ENCODE data around the gene C22orf31.
"Not testable (repeated sequence)": the region's sequence is repeated elsewhere in the genome, so short reads cannot be mapped to it uniquely, and the experiment has no call there.

The C22orf31 gene

GRCh38 chr22:29055192-29055830, 6.3 kb downstream of the C22orf31 start:
- DNase-seq, result no peak

- DNase-seq, result no peak
Observed at GRCh38 chr22:29054251-29054767, 7.3 kb downstream of the C22orf31 start.

GRCh38 chr22:29053048-29053702, 8.5 kb downstream of the C22orf31 start:
- no peak for DNase-seq

- DNase-seq, result no peak
Observed at GRCh38 chr22:29050457-29050856, 11.2 kb downstream of the C22orf31 start.

- no peak for DNase-seq
Observed at GRCh38 chr22:29049655-29050263, 11.9 kb downstream of the C22orf31 start.

- DNase-seq, result no peak
Observed at GRCh38 chr22:29048822-29049654, 12.6 kb downstream of the C22orf31 start.

- DNase-seq, result peak; percentile 57
Observed at GRCh38 chr22:29044657-29045176, 16.9 kb downstream of the C22orf31 start.

GRCh38 chr22:29043906-29044575, 17.6 kb downstream of the C22orf31 start:
- peak; percentile 57 for DNase-seq

- peak; percentile 41 for DNase-seq
Observed at GRCh38 chr22:29041408-29041807, 20.2 kb downstream of the C22orf31 start.

GRCh38 chr22:29040385-29041275, 21.0 kb downstream of the C22orf31 start:
- peak; percentile 88 for DNase-seq

GRCh38 chr22:29039684-29040083, 21.9 kb downstream of the C22orf31 start:
- DNase-seq, result not testable (repeated sequence)

- no peak for DNase-seq
Observed at GRCh38 chr22:29039148-29039547, 22.5 kb downstream of the C22orf31 start.

- no peak for DNase-seq
Observed at GRCh38 chr22:29037340-29037932, 24.2 kb downstream of the C22orf31 start.

GRCh38 chr22:29032584-29032983, 29.0 kb downstream of the C22orf31 start:
- peak; percentile 7 for DNase-seq

GRCh38 chr22:29032014-29032475, 29.6 kb downstream of the C22orf31 start:
- DNase-seq, result peak; percentile 14

- peak; percentile 95 for DNase-seq
Observed at GRCh38 chr22:29031227-29032011, 30.2 kb downstream of the C22orf31 start.

- DNase-seq, result peak; percentile 70
Observed at GRCh38 chr22:29030618-29031226, 30.9 kb downstream of the C22orf31 start.

- peak; percentile 48 for DNase-seq
Observed at GRCh38 chr22:29030016-29030617, 31.5 kb downstream of the C22orf31 start.
